AML-193 (cell line): ENCODE data around the gene TP53RK.

Experiments used
- DNase-seq, 2 experiments: peaks; one replicate each; lab custom pipeline; 2025; lab: John Stamatoyannopoulos, UW

TP53RK gene

GRCh38 chr20:46660487-46660886 lies 28.8 kb downstream of the TP53RK start:
- no peak for DNase-seq

- DNase-seq = no peak
These were observed 31.6 kb downstream of the TP53RK start for GRCh38 chr20:46657618-46658017.

DNA sequence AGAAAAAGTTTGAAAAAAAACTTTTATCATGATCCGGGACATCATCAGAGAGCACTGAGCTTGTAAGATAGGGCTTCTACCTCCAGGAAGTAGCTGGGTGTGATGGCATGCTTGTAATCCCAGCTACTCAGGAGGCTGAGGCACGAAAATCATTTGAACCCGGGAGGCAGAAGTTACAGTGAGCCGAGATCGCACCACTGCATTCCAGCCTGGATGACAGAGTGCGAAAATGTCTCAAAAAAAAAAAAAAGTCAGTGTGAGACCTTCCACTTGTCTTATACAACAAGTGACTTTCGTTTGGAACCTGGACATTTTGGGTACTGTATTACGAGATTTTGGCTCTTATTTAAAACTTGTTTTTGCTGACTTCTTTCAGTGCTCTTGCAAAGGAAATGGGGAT lies 32.1 kb downstream of the TP53RK start:
- no peak for DNase-seq

DNA sequence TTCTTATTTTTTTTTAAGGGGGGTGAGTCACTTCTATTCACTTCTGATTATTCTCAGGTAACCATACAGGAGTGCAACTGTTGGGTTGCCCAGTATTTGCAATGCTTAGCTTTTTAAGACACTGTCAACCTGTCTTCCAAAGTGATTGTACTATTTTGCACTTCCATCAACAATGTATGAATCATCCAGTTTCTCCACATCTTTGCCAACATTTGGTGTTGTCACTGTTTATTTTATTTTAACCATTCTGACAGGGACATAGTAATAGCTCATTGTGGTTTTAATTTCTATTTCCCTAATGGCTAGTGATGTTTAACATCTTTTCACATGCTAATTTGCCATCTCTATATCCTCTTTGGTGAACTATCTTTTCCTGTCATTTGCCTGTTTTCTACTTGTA lies 36.5 kb downstream of the TP53RK start:
- DNase-seq = no peak

DNA sequence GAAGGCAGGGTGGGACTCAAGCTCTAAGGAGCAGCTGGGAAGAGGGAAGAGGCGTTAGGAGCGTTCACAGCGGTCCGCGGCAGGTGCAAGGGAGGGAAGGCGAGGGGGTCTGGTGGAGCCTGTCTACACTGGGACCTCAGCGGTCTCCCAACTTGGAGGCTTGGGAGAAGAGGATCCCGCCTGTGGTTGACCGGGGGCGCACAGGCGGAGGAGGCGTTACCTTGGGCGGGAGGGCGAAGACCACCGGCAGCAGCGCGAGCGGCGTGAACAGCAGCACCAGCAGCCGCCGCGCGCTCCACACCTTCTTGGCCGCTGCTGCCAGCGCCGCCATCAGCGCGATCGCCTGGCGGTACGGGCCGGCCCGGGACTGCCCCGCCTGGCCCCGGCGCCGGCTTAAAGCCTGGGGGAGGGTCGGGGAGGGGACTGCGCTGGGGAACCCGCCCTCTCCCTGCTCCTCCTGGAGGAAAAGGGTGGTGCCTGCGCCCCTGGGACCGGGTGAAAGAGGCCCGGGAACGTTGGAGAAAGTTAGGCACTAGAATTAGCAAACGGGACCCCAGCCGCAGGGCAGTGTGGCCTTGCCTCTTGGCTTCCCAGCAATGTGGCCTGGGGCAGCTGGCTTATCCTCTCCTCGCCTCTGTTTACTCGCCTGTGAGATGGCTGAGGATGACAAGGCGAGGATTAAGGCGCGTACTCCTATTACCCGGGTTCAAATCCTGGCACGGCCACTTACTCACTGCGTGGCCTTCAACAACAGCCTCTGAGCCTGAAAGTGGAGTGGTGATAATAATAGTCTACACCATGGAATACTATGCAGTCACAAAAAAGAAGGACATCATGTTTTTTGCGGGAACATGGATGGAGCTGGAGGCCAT lies 37.9 kb downstream of the TP53RK start, which contains the start of gene SLC13A3:
Gene SLC13A3 (minus strand): TSS at position 369 of the 872 bp plus-strand sequence. CDS start 38 bp downstream, at position 331.
- no peak for DNase-seq

- no peak for DNase-seq
These were observed 38.6 kb downstream of the TP53RK start for GRCh38 chr20:46650575-46651090.

- DNase-seq = no peak
These were observed 39.2 kb downstream of the TP53RK start for GRCh38 chr20:46649965-46650542.

DNA sequence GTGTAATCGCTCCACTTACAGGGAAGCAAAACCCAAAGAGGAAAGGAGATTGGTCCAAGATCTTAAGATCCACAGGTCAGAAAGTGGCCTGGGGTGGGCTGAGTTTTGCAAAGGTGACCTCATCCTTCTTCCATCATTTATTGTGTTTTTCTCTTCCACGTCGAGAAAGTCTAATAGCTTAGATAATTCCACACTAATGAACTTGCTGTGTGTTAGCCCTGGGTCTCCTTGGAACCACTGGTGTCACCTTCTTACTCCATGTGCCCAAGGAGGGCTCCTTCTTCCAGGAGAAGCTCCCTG lies 39.6 kb downstream of the TP53RK start:
- DNase-seq = no peak

DNA sequence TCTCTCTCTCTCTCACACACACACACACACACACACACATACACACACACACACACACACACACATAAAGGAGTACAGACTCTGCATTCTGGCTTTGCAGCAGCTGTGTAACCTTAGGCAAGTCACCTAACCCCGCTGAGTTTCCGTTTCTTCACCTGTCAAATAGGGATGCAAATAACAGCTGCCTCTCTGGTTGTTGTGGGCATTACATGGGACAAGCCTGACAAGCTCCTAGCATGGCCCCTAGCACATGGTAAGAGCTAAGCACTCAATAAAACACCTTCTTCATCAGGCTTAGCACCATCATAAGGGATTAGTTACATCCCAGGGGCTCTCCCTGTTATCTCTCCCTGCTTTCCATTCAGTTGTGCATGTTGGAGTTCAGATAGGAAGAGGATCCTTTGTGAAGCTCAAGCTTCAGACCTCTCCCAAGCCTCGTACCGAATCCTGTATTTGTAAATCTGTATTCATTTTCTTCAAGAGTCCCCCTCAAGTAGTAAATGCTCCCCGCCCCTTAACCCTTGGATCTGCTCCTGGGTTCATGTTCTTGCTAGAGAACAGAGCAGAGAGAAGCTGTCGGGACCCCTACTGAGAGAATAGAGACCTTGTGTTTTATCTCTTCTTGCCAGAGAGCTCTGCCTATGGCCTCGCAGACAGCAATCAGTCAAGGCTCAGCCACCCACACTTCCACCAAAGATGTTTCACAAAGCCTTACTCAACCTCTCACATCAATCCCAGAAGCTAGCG lies 40.2 kb downstream of the TP53RK start:
- no peak for DNase-seq

GRCh38 chr20:46647469-46647868 lies 41.8 kb downstream of the TP53RK start:
- DNase-seq = no peak

DNA sequence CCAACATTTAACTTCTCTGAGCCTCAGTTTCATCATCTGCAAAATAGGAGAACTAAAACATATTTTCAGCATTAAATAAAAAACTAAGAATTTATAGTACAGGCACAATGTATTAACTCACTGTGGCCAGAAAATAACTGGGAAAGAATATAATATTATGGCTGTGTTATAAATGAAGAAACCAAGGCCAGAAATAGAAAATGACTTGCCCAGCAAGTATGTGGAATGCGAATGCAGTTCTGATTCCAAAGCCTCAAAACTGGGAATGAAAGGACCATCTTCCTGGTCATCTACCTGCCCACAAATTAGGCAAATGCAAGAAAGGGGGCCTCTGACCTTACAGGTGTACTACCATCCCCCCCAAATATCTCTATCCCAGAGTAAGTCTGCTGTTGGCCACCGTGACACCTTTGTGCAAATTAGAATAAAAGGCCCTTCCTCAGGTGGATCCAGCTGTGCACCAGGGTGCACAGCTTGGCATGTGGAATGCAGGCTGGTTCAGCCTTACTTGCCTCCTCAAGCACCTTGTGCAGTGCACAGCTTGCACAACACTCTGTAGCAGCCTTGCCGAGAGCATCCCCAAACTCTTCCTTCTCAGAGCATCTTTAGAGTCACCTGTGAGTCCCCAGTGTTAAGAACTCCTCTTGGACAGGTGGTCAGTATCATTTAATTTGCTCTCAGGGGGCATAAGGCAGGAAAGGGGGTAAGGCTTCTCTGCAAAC lies 42.4 kb downstream of the TP53RK start:
- no peak for DNase-seq

DNA sequence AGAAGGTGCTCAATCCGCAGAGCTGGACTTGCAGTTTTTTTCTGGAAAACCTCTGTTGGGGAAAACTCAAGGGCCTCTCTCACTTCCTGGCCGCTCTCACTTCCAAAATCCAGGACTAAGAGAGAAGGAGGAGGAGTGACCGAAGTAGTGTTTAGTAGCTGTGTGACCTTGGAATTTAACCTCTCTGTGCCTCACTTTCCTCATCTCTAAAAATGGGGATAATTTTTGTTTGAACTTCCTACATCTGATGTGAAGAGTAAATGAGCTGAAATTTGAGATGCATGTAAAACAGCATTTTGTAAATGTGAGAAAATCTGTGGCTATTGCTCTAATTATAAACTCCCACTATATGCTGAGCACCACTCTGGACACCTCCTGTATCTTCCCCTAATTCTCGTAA lies 43.1 kb downstream of the TP53RK start:
- no peak for DNase-seq

GRCh38 chr20:46644733-46645132 lies 44.5 kb downstream of the TP53RK start:
- DNase-seq = no peak

DNA sequence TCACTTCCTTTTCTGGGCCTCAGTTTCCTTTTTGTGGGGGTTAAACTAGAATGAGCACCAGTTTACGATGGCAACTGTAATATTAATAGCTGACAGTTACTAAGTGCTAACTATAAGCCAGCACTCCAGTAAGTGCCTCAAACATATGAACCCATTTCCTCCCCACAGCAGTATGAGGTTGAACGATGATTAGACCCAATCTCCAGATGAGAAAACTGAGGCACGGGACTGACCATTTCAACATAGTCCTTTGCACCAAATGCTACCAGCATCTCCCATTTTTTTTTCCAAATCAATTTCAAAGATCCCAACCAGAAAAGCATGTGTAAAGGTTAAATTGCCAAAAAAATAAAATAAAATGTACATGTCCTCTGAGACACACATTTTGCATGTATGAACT lies 45.1 kb downstream of the TP53RK start:
- DNase-seq = no peak

DNA sequence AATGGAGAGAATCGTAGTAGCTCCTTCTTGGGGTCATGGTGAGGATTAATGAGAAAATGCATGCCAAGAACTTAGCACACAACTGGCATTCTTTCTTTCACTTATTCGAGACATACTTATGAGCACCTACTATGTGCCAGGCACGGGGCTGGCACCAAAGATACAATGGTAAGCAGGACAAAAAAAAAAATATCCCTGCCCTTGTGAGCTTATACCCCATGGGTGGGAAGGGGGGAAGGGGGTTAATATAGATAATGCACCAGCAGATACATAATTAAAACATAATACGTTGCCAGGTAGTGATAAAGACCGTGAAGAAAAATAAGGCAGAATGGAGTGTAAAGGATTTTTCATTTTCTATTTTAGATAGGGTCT lies 46.3 kb downstream of the TP53RK start:
- no peak for DNase-seq

DNA sequence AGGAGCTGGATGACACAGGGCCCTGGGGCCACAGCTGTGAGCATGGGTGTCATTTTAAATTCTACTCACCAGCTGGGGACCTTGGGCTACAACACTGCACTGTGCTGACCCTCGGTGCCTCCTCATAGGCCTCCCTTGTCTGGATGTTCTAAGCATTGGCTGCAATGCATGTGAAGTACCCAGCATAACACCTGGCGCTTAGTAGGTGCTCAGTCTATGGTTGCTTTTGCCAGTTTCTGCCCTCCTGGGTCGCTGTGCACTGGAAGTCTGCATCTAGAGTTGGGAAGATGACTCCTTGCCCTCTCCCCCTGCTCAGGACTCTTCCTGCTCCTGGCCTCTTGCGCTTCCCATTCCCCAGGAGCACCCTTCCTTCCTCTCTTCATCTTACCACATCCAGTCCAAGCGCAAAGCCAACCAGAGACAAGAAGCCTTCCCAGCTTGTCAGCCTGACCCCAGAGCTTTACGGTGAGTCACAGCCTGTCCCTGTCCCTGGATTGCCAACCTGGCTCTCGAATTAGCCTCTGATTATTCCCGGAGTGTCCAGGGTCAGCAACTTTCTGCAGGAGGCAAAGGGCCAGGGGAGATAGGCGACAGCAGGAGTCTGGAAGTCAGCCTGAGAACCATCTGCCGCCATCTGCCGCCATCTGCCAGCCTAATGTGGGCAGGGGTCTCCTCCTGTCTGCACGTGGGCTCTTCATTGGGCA lies 46.8 kb downstream of the TP53RK start:
- DNase-seq = no peak

GRCh38 chr20:46641424-46641823 lies 47.8 kb downstream of the TP53RK start:
- no peak for DNase-seq

DNA sequence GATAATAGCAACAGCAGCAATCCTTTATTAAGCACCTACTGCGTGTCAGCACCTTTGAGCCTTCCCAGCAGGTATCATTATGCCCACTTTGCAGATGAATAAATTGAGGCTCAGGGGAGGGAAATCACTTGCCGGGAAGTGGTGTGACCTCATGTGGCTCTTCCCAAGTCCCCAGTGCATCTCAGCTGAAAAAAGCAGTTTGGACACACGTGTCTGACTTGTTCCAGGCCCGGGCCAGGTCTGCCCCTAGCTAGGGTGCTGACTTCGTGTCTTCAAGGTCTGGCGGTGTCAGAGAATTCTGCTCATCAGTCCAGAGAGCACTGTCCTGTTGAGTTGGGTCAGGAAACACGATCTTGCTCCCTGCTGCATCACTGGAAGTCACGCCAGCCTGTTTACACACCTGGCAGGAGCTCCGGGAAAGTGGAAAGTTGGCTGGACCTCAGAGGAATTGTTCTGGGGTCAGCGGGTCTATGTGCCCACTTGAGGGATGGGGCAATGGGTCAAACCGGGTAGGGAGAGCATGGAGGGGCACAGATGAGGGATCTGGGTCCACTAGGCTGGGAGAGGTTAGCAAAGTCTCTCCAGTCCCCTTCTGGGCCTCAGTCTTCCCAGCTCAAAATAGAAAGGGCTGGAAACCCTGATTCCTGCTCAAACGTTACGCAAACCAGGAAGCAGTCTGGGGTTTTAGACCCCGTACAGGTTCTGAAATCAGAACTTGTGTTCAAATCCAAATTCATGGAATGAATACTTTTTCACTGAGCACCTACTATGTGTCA lies 48.5 kb downstream of the TP53RK start:
- DNase-seq = no peak

DNA sequence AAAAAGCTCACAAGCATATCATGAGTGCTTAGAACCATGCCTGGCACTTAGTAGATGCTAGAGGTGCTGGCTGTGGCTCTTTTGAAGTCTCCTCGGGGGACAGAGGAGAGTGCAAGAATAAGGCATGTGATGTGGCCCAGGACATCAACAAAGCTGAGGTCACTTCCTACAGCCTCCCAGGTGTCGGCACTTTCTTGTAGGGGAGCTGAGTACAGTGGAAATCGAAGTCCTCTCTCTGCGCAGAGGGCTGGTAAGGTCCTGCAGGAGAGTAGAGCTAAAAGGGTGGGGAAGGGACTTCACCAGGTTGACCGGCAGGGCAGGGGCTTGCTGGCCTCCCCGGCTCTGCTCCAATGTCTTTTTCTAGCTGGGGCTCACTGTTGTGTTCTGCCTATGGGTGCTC lies 49.2 kb downstream of the TP53RK start:
- DNase-seq = no peak

GRCh38 chr20:46639587-46639986 lies 49.7 kb downstream of the TP53RK start:
- DNase-seq = no peak

- no peak for DNase-seq
These were observed 50.4 kb downstream of the TP53RK start for GRCh38 chr20:46638898-46639274.
